GM18909 (cell line): ENCODE measurements around the gene PPP1R12B.
"Not testable (repeated sequence)": the region's sequence is repeated elsewhere in the genome, so short reads cannot be mapped to it uniquely, and the experiment has no call there.

Experiments
- ATAC-seq: cut with Tn5 transposase; IDR thresholded peaks from one replicate; pipeline ENCODE4 v1.9.1; 2021; ENCODE audit warnings: mild to moderate bottlenecking; ENCODE audit not compliant: unreplicated experiment, poor library complexity

PPP1R12B gene

GRCh38 chr1:202571719-202572339, 223.3 kb downstream of the PPP1R12B start:
- ATAC-seq, result no peak

DNA sequence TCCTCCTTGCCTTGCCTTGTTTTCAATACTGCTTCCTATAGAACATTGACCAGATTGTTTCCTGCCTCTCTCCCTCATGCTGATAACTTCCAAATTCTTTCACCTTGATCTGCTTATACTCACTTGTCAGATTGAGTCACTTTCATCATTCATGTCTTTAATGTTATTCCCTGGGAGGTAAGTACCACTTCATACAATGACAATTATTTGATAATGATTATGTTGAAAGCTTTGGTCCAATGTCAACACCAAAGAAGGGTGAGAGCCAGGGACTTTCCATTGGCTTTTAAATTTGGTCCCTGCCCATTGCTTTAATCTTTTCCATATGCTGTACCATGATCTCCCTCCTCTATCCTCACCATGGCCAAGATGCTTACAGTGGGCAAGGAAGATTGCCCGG, 224.4 kb downstream of the PPP1R12B start:
- no peak for ATAC-seq

GRCh38 chr1:202575918-202576653, 227.6 kb downstream of the PPP1R12B start:
- ATAC-seq, result no peak

DNA sequence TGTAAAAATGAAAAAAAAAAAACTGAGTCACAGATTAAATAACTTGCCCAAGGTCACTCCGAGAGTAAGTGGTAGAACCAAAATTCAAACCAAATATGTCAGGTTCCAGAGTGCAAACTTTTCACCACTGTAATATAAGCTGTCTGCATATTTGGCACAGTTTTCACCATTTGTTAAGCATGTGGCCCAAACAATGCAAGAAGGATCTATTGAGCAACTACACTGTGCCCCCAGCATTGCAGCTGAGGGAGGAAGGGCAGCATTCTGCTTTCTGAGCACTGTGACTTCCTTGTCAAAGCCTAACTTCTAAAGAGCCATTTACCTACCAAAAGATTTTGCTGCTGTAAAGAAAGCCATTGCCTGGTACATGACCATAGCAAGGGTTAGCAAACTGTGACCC, 228.3 kb downstream of the PPP1R12B start:
- ATAC-seq, result no peak

DNA sequence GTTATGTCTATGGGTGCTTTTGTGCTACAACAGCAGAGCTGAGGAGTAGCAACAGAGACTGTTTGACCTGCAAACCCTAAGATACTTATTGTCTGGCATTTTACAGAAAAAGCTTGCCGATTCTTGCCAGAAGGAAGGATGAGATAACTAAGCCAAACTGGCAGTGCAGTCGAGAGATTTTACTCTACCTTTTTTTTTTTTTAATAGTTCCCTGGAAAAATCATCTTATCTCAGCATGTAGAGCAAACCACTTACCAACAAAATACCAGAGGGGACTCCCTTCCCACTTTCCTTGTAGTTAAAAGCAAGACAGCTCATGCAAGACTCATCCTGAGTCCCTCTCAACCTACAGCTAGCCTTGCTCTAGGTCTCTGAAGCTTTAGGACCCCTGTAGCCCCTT, 228.9 kb downstream of the PPP1R12B start:
- no peak for ATAC-seq

GRCh38 chr1:202578001-202578504, 229.6 kb downstream of the PPP1R12B start:
- ATAC-seq, result no peak

DNA sequence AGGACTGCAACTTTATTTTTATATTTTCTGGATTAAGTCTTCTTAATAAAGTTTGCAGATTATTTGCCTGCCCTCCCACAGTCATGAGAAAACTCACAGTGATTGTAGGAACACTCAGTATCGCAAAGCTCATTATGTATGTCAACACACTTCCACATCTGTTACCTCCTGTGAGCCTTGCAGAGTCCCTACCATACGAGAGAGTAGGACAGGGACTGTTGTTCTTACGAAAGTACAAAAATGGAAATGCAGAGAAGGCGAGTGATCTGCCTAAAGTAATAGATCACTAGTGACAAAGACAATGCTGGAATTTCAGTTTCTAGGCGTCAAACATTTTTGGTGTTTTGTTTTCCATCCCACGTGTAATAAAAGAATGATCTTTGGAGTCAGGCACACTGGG, 230.1 kb downstream of the PPP1R12B start:
- ATAC-seq, result no peak

DNA sequence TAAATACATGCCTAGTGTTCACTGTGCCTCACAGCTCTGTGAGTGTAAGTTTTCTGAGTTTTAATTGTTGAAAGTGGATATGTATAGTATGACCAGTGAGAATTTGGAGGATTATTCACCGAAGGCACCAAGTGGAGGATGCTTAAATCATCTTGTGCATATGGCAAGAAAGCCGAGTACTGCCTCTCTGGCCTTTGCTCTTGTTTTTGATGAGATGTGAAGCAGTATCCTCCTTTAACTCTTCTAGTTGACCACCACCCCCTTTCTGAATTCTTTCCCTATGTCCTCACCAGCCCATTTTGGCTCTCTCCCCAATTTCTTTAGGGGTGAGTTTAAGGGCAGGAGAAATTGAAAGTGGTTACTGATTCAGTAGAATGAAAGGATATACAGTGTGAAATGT, 231.3 kb downstream of the PPP1R12B start:
- ATAC-seq, result no peak

DNA sequence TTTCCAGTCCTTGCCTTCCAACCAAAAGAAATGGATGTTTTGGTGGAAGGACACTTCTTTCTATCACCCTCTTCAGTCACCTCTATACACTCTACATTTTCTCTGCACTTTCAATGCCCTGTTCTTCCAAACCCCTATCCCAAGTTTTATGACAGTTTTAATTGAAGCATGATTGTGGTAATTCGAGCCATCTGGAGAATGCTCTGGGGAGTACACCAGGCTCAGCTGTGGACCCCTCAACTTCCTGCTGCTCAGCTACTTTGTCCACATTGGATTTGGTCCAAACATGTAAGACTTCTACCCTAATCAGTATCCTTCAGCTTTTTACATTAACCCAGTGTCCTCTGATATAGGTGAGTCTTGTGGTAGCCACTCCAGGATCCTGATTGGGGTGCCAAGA, 232.1 kb downstream of the PPP1R12B start:
- no peak for ATAC-seq

DNA sequence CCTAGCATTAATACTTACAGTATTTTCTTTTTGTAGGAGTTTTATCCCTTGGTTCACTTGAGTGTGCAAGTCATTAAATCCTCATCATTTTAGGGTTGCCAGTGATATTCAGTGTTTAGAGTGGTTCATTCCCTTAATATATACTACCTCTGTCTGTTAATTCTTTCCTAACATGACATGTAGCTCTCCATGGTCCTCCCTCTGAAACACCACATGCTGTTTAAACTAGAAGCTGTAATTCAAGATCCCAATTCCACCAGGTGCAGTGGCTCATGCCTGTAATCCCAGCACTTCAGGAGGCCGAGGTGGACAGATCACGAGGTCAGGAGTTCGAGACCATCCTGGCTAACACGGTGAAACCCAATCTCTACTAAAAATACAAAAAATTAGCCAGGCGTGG, 233.9 kb downstream of the PPP1R12B start:
- not testable (repeated sequence) for ATAC-seq

DNA sequence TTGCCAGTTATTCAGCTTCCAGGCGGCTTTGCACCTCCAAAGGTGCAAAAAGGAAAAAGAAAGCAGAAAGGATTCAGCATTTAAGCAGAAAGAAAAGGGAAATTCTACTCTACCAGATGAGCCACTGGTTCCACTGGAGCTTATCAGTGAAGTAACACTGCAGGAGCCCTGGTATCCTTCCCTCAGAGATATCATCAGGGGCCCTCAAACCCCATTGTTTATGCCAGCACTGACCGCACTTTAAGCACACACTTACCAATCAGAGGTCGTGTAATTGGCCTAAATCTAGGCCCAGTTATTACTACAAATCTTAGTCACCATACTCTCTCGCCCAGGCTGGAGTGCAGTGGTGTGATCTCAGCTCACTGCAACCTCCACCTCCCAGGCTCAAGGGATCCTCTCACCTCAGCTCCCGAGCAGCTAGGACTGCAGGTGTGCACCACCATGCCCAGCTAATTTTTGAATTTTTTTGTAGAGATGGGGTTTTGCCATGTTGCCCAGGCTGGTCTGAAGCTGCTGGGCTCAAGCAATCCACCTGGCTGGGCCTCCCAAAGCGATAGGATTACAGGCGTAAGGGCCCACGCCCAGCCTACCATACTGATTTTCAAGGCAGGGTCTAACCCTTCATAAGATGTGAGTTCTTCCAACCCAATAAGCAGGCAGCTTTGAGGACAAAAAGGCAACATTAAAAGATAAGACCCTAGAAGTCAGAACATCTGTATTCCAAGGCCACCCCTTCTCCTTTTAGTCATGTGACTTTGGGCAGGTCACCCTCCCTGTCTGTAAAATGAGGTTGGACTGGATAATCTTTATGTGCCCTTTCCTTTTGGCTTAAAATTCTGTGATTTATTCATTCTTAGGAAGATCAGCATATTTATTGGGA, 236.4 kb downstream of the PPP1R12B start:
- no peak for ATAC-seq

DNA sequence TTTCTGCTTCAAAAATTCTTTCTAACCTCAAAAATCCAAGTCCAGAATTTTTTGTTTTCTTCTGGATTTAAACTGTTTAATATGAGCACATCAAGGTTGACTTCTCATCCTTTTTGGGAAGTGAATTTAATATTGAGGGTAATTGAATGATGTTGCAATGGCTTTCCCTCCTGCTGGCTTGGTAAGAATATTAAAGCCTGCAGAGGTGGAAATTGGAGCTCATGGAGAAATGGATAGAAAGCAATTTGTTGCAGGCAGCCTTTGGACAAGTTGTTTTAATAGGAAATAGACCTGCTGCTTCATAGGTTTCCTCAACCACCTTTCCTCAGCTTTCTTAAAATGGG, 237.1 kb downstream of the PPP1R12B start:
- no peak for ATAC-seq

DNA sequence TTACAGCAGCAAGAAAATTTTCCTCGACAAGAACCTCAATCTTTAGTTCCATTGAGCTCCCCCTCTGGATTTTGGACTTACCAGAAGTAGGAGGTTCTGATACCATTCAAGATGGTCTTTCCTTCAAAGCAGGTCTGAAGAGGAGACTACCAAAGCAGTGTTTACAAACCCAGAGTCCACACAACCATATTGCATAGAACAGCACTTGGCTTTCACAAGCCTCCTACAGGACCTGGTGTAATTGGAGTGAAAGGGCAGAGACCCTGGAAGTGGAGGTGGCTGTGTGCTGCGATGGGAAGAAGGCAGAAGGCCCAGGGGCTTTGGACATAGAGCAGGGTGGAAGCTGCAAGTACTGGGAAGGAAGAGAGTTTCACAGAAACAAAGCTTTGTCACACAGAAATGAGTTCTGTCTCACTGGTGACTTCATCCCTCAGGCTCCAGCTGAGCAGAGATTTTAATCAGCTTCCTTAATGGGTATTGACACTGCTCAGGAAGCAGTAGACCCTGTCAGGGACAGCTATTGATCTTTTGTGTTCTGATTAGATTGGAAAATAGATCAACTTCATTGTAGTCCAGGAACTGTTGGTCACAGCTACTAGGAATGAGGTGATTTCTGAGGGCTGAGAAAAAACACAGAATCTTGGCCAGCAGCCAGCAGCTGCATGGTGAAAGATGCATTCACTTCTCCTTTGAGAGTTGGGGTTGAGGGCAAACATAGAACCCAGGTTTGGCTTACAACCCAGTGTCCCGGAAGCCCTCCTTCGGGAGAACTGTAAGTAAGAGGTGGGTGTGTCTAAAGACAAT, 237.7 kb downstream of the PPP1R12B start:
- no peak for ATAC-seq

DNA sequence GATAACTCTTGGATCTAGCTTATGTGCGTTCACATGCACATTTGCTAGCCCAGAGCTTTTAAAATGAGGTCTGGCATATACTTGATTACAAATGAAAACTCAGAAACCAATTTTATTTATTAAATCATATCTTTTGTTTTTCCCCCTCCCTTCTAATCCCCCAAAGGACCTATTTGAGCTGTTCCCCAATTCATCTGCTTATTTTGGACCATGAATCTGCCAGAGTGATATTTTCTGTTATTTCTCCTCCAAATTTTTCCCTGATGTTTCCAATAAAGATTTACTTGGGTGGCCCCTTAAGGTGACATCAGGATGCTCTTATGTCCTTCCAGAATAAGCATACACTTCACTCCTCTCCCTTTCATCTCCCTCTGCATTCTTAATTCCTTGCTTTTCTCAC, 238.4 kb downstream of the PPP1R12B start:
- ATAC-seq, result no peak

- ATAC-seq, result no peak
Measured at GRCh38 chr1:202587859-202588485, 239.5 kb downstream of the PPP1R12B start.

DNA sequence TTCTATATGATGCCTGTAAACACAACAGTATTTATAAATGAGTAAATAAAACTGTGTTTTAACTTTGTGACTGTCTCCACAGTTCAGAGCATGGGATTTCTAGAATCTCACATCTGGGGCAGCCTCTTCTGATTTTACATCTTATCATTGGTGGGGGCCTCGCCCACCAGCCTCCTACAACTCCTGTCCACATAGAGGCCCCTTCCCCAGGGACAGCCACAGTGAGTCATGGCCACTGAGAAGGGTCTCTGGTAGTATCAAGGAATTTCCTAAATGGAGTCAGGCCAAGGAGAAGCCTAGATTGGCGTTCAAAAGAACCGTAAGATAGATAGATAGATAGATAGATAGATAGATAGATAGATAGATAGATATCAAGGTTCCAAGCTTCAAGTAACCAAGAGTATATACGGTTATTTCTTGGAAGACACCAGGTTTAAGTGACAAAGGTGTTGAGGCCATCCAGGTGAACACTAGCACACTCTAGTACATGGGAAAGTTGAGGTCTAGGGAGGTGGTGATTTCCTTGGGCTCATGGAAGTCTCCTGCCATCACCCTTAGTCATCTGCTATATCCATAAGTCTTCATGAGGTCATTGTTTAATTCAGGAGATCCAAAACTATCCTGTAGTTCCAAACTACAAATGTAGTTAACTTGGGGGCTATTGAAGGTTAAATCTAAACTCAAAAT, 240.1 kb downstream of the PPP1R12B start:
- no peak for ATAC-seq

DNA sequence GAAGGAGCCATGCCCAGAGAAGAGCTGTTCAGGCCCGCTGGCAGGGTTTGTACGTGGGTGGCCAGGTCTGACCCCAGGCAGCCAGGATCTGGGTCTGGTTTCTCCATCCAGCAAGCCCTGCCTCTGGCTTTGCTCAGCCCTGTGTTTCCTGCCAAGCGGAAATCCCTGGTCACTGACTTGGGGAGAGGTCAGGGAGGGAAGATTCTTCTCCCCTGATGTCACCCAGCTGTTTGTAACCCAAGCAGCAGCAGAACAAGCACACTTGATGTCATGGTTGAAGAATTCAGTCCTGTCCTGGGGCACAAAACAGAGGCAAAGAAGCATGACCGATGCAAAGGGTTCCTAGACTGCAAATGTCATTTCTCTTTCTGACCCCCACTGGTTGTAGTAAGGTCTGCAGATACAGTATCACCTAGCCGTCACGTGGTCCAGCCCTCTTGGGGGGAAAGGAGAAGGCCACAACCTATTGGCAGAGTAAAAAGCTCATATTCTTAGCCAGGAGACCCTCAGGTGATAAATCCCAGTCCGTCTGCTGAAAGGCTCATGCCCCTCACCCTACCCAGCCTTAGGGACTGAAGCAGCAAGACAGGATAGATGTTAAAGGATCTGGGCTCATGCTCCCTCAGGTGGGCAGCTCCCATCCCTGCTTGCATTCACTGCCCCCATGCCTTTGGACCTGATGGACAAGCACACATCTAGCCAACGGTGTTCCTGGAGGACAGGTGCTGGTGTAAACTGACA, 240.9 kb downstream of the PPP1R12B start:
- no peak for ATAC-seq

GRCh38 chr1:202590126-202590525, 241.6 kb downstream of the PPP1R12B start:
- no peak for ATAC-seq

GRCh38 chr1:202590975-202591411, 242.5 kb downstream of the PPP1R12B start:
- ATAC-seq, result no peak
